Type B pancreatic cell (in vitro differentiated cells): ENCODE measurements around the gene PRMT3. TPM values are rescaled to one million over a fixed set of nuclear protein-coding genes. Genes with fewer than 3 reads are reported as not detected.
"Not testable (repeated sequence)": the region's sequence is repeated elsewhere in the genome, so short reads cannot be mapped to it uniquely, and the experiment has no call there.

Experiments
- DNase-seq: peaks from one replicate; pipeline ENCODE4 v3.0.0; 2021; ENCODE audit warnings: mixed read lengths; ENCODE audit not compliant: unreplicated experiment; ENCODE audit errors: extremely low spot score
- H3K27ac Mint-ChIP-seq: 2 replicates; pipeline ENCODE4 v1.8.0; 2021; ENCODE audit warnings: mild to moderate bottlenecking, mixed read lengths
- H3K27me3 Mint-ChIP-seq: 2 replicates; pipeline ENCODE4 v1.8.0; 2021; ENCODE audit warnings: mixed read lengths
- H3K36me3 Mint-ChIP-seq: 2 replicates; pipeline ENCODE4 v1.8.0; 2021; ENCODE audit warnings: mixed read lengths
- H3K4me1 Mint-ChIP-seq: one replicate; pipeline ENCODE4 v1.8.0; 2021; ENCODE audit warnings: mixed read lengths; ENCODE audit not compliant: unreplicated experiment
- H3K4me3 Mint-ChIP-seq: 2 replicates; pipeline ENCODE4 v1.8.0; 2021; ENCODE audit warnings: mild to moderate bottlenecking, mixed read lengths
- H3K9me3 Mint-ChIP-seq: 2 replicates; pipeline ENCODE4 v1.8.0; 2021; ENCODE audit warnings: mixed read lengths
- total RNA-seq: library from RNA; stranded (reverse); gene quantifications from 2 replicates; pipeline ENCODE4 v1.2.1, GENCODE V29; 2021; ENCODE audit warnings: low replicate concordance
- TF ChIP-seq, protein P1 (sequence below): fragments of 200-600 bp; sonication (generic); conservative IDR thresholded peaks from 2 replicates; pipeline ENCODE4 v1.5.0; 2021; ENCODE audit warnings: antibody characterized with exemption, mild to moderate bottlenecking

Gene PRMT3
- total RNA-seq, 1 donor from 2014 or later = 15.4 TPM

DNA sequence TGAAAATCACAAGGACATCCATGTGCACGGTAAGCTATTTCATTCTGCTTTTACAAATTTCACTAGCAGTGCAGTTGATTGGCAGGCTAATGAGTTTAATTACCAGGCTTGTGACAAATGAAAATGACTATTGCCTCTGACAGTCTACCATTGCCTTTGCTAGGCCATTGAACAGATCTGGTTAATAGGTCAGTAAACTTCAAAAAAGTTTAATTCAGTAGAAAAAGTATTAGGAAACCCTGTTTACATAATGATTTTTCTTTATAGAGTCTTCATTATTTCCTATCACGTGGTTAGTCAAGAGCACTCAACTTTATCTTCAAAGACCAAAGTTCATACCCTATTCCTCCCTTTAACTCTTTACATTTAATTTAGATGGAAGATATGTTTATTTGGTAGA is 77.0 kb downstream of the PRMT3 start:
- H3K36me3 Mint-ChIP-seq = peaks cover 9% of the 10 kb centered on the region
- no peak overlapping the region for H3K4me3 Mint-ChIP-seq
- no peaks in the 10 kb centered on the region for H3K27me3 Mint-ChIP-seq
- H3K27ac Mint-ChIP-seq = no peak overlapping the region
- no peak for DNase-seq
- no peaks in the 10 kb centered on the region for H3K4me1 Mint-ChIP-seq
- H3K9me3 Mint-ChIP-seq = no peaks in the 10 kb centered on the region
- TF ChIP-seq, protein P1, sequence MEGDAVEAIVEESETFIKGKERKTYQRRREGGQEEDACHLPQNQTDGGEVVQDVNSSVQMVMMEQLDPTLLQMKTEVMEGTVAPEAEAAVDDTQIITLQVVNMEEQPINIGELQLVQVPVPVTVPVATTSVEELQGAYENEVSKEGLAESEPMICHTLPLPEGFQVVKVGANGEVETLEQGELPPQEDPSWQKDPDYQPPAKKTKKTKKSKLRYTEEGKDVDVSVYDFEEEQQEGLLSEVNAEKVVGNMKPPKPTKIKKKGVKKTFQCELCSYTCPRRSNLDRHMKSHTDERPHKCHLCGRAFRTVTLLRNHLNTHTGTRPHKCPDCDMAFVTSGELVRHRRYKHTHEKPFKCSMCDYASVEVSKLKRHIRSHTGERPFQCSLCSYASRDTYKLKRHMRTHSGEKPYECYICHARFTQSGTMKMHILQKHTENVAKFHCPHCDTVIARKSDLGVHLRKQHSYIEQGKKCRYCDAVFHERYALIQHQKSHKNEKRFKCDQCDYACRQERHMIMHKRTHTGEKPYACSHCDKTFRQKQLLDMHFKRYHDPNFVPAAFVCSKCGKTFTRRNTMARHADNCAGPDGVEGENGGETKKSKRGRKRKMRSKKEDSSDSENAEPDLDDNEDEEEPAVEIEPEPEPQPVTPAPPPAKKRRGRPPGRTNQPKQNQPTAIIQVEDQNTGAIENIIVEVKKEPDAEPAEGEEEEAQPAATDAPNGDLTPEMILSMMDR = no peak

DNA sequence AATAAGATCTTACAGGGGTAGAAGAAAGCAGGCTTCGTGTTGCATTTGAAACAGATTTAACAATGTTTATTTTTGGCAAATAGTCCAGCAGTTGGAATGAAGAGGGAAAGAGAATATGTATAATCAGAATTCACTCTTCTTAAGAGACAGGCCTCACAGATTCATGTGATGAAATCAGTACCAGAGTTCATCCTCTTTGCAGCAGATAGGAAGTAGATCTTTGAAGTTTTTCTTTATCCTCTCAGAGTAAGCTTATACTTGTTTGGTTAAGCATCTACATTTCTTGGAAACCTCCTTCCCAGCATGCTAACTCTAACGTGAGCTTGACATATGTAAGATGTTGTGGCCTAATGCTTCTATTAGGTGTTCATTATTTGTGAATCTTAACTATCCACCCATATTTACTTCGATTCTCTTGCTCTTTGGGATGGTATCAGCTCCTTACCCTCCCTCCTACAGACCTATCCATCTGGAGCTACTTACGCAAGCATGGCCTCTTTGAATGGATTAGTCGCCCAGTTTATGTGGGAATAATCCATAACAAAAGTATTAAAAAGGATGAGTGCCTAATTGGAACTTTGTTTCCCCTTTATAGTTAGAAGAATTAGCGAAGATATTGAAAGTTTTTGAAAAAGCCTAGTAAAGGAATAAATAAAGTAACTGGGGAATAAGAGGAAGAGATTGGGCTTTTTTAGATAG is 80.1 kb downstream of the PRMT3 start:
- Mint-ChIP-seq H3K4me1 (peaks cover 5% of the 10 kb centered on the region), H3K4me3 (no peak overlapping the region), H3K27me3 (no peaks in the 10 kb centered on the region), H3K36me3 (peaks cover 28% of the 10 kb centered on the region), H3K9me3 (peaks cover 3% of the 10 kb centered on the region), H3K27ac (no peak overlapping the region)
- no peak for DNase-seq
- TF ChIP-seq, protein P1 = no peak

DNA sequence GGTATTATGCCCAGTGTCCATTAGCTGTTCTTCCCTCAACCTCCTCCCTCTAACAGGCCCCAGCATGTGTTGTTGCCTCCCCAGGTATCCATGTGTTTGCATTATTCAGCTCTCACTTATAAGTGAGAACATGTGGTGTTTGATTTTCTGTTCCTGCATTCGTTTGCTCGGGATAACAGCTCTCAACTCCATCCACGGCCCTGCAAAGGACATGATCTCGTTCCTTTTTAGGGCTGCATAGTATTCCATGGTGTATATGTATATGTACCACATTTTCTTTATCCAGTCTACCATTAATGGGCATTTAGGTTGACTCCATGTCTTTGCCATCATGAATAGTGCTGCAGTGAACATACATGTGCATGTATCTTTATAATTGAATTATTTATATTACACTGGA is 82.8 kb downstream of the PRMT3 start:
- DNase-seq = no peak
- no peak overlapping the region for H3K4me3 Mint-ChIP-seq
- H3K9me3 Mint-ChIP-seq = peaks cover 3% of the 10 kb centered on the region
- peaks cover 25% of the 10 kb centered on the region for H3K36me3 Mint-ChIP-seq
- TF ChIP-seq, protein P1 = no peak
- H3K4me1 Mint-ChIP-seq = peaks cover 5% of the 10 kb centered on the region
- H3K27me3 Mint-ChIP-seq = no peaks in the 10 kb centered on the region
- H3K27ac Mint-ChIP-seq = no peak overlapping the region

DNA sequence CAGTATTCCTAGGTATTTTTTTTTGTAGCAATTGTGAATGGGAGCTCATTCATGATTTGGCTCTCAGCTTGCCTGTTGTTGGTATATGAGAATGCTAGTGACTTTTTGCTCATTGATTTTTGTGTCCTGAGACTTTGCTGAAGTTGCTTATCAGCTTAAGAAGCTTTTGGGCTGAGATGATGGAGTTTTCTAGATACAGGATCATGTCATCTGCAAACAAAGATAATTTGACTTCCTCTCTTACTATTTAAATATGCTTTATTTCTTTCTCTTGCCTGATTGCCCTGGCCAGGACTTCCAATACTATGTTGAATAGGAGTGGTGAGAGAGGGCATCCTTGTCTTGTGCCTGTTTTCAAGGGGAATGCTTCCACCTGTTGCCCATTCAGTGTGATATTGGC is 84.4 kb downstream of the PRMT3 start:
- peaks cover 29% of the 10 kb centered on the region for H3K36me3 Mint-ChIP-seq
- not testable (repeated sequence) for H3K27me3 Mint-ChIP-seq, H3K9me3 Mint-ChIP-seq, DNase-seq, H3K4me3 Mint-ChIP-seq, H3K27ac Mint-ChIP-seq, H3K4me1 Mint-ChIP-seq

DNA sequence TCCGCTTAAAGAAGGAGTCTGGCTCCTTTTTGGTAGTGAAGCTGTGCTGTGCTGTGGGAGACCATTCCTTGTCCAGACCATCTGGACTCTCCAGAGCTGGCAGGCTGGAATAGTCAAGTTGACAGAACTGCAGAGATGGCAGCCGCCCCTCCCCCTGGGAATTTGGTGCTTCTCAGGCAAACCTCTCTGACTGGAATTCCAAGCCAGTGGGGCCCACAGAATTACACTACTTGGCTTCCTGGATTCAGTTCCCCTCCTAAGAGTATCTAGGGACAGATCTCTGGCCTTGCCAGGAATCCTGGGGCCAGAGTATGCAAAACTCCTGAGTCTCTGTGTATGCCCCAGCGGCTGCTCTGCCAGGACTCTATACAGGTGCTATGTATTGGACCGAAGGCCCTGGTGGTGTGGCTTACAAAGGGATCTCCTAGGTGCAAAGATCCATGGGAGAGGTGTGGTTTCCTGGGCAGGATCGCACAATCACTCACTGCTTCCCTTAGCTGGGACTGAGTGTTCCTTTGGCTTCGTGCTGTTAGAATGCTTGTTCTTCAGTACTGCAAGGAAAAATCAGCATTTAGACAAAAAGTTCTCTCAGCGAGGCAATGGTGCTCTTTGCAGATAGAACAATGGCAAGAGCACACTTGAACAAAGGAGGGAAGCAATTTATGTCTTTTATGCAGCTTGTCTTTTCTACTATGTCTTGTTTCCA is 86.8 kb downstream of the PRMT3 start:
- H3K9me3 Mint-ChIP-seq = peaks cover 3% of the 10 kb centered on the region
- DNase-seq = no peak
- TF ChIP-seq, protein P1 = no peak
- H3K27ac Mint-ChIP-seq = no peak overlapping the region
- no peak overlapping the region for H3K4me3 Mint-ChIP-seq
- H3K36me3 Mint-ChIP-seq = peaks cover 26% of the 10 kb centered on the region
- peaks cover 5% of the 10 kb centered on the region for H3K4me1 Mint-ChIP-seq
- H3K27me3 Mint-ChIP-seq = no peaks in the 10 kb centered on the region

DNA sequence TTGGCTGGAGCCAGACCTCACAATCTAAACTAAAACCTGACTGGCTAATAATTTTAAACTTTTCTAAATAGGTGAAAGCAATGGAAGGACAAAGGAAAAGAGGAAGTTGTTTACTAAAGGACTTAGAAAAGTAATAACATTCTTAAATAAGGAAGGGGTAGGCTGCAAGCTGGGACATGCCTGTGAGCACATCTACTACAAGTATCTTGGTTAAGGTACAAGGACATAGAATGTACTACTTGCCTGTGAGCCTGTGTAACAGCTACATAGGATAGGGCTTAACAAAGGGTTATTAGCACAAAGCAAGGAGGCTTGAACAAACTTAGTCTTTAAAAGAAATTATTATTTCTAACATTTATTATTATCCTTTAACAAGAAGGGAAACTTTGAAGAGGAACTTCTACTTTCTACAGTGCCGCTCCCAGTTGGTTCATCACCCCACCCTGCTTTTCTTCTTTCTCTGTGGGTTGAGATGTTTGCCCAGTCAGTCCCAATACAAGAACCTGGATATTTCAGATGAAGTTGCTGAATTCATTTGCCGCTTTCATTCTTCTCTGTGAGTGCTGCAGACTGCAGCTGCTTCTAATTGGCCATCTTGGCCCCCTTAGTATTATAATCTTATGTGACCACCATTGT is 87.5 kb downstream of the PRMT3 start:
- Mint-ChIP-seq H3K4me1 (peaks cover 5% of the 10 kb centered on the region), H3K27ac (no peak overlapping the region)

More for the DNA sequence above, 87.5 kb downstream of the PRMT3 start:
- Mint-ChIP-seq H3K36me3 (peaks cover 26% of the 10 kb centered on the region), H3K4me3 (no peak overlapping the region), H3K27me3 (no peaks in the 10 kb centered on the region), H3K9me3 (peaks cover 3% of the 10 kb centered on the region)
- TF ChIP-seq, protein P1 = no peak
- no peak for DNase-seq
